Medulla oblongata (tissue), 1 donor: ENCODE data around the gene LAX1.
"Not testable (repeated sequence)": the region's sequence is repeated elsewhere in the genome, so short reads cannot be mapped to it uniquely, and the experiment has no call there.

Experiments used
- DNase-seq: peaks from one replicate; pipeline ENCODE4 v3.0.0-alpha.2; 2015; ENCODE audit errors: extremely low spot score

The LAX1 gene, protein sequence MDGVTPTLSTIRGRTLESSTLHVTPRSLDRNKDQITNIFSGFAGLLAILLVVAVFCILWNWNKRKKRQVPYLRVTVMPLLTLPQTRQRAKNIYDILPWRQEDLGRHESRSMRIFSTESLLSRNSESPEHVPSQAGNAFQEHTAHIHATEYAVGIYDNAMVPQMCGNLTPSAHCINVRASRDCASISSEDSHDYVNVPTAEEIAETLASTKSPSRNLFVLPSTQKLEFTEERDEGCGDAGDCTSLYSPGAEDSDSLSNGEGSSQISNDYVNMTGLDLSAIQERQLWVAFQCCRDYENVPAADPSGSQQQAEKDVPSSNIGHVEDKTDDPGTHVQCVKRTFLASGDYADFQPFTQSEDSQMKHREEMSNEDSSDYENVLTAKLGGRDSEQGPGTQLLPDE

DNA sequence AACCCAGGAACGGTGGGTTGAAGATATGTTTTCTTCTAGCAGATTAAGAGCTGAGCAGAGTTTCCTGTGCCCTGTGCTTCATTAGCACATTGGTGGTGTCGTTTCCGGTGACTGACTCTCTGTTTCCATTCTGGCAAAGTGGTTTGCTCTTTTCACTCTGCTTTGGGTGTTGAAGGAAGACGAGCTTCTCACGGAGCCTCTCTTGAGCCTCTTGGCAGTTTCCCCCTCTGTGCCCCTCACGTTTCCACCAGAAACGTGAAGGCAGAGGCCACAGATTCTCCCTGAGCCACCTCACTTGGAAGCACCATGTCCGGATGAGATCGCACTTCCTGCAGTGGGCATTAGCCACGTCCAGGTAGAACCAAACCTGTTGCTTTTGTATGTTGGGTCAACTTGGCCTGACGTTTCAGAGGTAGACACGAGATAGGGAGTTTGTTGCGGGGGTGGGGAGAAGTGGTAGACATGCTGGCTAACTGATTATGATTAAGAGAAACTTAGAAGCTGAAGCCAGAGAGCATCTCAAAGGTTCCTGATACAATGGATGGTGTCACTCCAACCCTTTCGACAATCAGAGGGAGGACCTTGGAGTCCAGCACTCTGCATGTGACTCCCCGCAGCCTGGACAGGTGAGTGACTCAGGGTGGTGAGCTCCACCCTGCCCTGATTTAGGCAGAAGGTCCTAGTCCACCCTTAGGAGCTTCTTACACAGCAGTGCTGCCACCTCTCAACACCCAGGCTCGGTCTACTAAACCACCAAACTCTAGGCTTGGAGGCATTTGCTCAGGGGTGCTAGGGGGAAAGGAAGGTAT is at the start of gene LAX1:
Gene LAX1, plus strand, starts transcription at position 155 of the 809 bp plus-strand sequence. Its CDS starts 383 bp downstream, at position 538.
- DNase-seq: no peak

DNA sequence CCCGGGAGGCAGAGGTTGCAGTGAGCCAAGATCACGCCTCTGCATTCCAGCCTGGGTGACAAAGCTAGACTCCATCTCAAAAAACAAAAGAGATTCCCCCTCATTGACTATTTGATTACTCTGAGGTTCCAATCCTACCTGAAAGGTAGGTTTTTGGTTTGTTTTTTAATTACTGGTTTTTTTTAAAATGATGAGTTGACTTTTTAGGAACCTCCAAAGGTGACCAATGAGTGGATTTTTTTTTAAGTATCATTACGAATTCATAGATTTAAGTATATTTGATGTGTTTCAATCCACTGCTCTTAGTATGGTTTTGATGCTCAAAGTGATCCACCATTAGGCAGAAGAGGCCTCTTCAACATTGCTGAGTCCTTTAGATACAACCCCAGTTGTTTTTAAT is 47.9 kb upstream of the LAX1 start:
- no peak for DNase-seq

DNA sequence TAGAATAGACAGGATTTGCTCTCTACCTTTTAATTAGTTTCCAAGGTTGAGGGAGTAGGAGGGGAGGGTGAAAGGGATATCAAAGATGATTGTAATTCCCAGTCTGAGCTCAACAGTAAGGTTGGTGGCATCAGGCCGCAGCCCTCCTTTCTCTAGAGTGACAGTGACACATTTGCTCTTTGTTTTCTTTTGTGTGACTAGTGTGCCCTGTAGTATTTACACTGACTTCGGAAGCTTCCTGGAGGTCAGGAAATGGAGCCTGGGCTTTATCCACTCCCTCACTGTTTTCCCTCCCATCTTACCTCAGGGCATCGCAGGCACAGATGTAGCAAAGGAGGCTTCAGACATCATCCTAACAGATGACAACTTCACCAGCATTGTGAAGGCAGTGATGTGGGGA is 44.7 kb upstream of the LAX1 start:
- no peak for DNase-seq

DNA sequence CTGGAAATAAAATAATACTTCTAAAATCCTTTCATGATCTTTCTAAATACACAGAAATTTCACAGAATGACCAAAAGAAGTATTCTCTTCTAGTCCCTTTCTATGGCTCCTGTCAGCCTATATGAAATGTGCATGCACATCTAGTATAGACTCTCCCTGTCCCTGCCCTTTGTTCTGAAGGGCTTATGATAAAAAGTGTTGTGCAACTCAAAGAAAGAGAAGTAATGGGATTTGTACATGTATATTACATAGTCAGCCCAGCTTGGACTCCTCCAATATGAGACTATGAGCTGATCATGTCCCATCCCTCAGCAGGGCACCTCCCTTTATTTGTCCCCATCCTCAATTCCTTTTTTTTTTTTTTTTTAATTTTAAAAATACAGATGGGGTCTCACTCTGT is 42.1 kb upstream of the LAX1 start:
- no peak for DNase-seq

DNA sequence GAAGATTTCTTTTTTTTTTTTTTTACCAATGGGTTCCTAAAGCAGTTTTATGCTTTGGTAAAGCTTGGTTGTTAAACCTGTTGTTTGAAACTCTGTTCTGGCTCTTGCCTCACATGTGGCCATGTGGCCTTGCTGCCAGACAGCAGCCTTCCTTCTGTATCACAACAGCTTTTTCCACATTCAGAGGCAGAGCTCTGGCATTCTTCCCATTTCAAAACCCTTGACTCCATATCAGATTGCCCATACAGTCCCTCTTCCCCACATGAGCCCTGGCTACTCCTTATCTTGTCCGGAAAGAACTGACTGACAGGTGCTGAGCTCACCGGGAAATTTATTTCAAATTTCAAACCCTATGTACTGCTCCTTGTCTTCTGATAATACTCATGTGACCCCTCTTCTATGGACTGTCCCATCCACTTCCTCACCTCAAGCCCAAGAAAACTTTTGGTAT is 38.5 kb upstream of the LAX1 start:
- no peak for DNase-seq

- no peak for DNase-seq
Observed at GRCh38 chr1:203733009-203733863, 31.7 kb upstream of the LAX1 start.

DNA sequence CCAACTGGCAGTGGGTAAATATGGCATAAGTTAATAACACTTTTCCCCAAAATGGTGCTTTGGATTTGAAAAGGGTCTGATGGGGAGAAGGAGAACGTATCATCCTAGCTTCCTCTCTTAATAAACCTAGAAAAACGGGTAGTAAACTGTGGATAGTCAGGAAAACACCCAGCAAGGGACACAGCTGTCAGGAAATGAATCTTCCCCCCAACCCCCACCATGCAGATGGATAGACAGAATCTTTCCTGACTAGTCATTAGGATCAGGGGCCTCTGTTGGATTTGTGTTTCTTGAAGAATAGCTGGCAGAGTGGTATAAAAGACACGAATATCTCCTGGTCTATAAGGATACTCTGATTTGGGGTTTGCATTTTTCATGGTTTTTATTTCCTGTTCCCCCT is 22.5 kb upstream of the LAX1 start:
- no peak for DNase-seq

- DNase-seq: no peak
Observed at GRCh38 chr1:203743091-203743571, 21.9 kb upstream of the LAX1 start.

- peak; percentile 81 for DNase-seq
Observed at GRCh38 chr1:203744075-203744972, 20.7 kb upstream of the LAX1 start.

- DNase-seq: no peak
Observed at GRCh38 chr1:203746281-203746680, 18.7 kb upstream of the LAX1 start.

DNA sequence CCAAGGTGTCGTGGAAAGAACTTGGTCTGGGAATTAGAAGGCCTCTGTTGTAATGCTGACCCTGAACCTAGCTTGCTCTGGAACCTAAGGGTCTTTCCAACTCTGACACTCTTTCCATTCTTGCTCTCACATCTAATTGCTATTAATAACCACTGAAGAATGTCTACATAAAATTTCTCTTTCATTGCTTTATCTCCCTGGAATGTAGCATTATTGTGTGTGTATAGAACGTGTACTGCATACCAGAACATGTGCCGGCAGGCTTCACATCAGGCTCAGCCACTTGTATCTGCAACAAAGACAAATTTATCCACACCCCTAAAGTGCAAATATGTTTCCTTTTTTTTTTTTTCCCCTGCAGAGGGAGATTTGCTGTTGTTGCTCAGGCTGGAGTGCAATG is 13.9 kb upstream of the LAX1 start:
- no peak for DNase-seq

GRCh38 chr1:203751618-203752361 is 13.2 kb upstream of the LAX1 start:
- not testable (repeated sequence) for DNase-seq

DNA sequence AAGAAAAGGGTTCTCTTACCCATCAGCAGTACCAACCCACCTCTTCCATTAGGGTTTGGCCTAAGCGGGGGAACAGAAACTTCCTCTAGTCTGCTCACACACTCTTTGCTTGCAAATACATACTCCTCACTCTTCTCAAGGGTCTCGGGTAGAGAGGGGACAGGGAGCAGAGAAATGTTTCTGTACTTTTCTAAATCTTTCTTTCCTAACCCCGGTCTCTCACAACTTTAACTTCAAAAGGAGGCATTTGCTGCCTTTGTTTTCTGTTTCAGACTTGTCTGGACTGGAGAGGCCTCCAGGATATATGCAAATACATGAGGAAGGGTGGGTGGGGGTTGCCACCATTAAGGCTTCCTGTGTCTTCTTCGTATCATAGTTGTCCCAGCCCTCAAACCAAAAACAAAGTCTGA is 10.5 kb upstream of the LAX1 start:
- DNase-seq: no peak

GRCh38 chr1:203756036-203756435 is 8.9 kb upstream of the LAX1 start:
- DNase-seq: no peak

DNA sequence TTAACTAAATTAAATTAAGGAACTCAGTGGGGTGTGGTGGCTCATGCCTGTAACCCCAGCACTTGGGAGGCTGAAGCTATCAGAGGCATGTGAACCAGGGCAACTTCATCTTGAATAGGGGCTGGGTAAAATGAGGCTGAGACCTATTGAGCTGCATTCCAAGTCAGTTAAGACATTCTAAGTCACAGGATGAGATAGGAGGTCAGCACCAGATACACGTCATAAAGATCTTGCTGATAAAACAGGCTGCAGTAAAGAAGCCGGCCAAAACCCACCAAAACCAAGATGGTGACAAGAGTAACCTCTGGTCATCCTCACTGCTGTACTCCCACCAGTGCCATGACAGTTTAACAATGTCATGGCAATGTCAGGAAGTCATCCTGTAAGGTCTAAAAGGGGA is 6.2 kb upstream of the LAX1 start:
- not testable (repeated sequence) for DNase-seq

DNA sequence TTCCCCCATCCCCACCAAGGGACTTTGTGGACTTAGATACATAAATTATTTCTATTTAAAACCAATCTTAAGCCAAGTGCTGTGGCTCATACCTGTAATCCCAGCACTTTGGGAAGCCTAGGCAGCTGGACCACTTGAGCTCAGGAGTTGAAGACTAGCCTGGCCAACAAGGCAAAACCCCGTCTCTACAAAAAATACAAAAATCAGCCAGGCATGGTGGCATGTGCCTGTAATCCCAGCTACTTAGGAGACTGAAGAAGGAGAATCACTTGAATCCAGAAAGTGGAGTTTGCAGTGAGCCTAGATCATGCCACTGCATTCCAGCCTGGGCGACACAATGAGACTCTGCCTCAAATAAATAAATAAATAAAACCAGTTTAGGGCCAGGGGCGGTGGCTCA is 4.5 kb upstream of the LAX1 start:
- DNase-seq: no peak

GRCh38 chr1:203761958-203762357 is 3.0 kb upstream of the LAX1 start:
- DNase-seq: not testable (repeated sequence)

DNA sequence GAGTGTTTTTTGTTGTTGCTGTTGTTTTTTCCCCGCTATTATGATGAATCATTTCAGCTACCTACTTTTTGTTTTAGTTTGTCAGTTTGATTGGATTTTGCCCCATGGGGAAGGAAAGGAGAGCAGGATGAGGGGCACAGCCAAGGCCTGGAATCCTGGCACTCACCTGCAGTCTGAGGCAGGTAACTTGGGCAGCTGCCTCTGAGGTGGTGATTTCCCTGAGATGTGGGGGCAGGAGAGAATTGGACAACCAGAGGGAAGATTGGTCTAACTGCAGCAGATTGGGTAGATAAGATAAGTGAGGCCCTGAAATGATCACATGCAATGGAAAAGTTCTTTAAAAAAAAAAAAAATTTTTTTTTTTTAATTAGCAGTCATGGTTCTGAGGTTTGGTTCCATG is 1.5 kb upstream of the LAX1 start:
- DNase-seq: no peak

DNA sequence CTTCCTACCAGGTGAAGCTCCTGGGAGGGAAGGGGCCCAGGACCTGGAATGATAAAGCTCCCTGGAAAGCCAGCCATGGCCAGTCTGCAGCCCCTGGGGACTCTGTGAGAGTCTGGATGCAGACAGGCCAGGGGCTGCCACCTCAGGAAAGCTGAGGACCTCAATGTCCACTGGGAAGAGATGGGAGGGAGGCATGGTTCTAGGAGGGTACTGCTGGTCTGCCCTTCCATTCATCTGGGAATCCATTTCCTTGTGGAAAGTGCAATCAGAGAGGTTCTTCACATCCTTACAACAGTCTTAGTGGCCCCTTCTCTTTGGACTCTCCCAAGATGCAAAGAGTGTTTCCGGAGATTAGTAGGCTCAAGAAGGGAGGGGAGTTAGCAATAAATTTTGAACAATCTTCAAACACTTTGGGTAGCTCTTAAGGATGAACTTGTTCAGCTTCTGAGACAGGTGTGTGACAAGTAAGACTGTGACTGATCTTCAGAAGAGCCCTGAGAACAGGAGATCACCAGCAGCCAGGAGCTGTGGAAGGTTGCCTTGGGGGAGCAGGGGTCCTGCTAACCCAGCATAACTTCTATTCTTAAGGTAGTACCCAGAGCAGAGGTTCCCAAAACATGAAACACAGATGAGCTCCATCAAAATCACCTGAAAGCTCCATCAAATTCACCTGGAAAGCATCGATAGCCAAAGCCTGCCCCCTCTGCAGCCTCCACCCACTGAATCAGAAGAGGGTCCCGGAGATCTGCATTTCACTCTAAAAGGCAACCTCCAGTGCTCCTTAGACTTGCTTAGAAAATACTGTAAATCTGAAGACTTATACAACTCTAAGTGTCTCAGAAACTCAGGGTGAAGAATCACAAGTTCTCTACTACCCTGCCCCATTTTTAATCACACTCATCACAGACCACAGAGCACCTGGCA is 616 bp upstream of the LAX1 start:
- DNase-seq: no peak
